GM19193 (cell line): ENCODE data around the gene FBXO45.

ENCODE experiments used
- POLR2A ChIP-seq: IDR thresholded peaks from 4 replicates; pipeline ENCODE4 v1.6.1; 2011; ENCODE audit not compliant: insufficient read depth, insufficient read length; ENCODE audit errors: extremely low read depth

Gene FBXO45

GRCh38 chr3:196609343-196609775, 40.9 kb downstream of the FBXO45 start:
- TF ChIP-seq POLR2A, result no peak

GRCh38 chr3:196609805-196610515, 41.5 kb downstream of the FBXO45 start:
- TF ChIP-seq POLR2A, result no peak

GRCh38 chr3:196611761-196612483, 43.5 kb downstream of the FBXO45 start:
- no peak for TF ChIP-seq POLR2A

GRCh38 chr3:196617256-196617655, 48.8 kb downstream of the FBXO45 start:
- no peak for TF ChIP-seq POLR2A

- no peak for TF ChIP-seq POLR2A
These were observed 50.8 kb downstream of the FBXO45 start for GRCh38 chr3:196619223-196619622.

GRCh38 chr3:196620161-196620604, 51.7 kb downstream of the FBXO45 start:
- peak; percentile 35 for TF ChIP-seq POLR2A

GRCh38 chr3:196620684-196621083, 52.2 kb downstream of the FBXO45 start:
- no peak for TF ChIP-seq POLR2A

- no peak for TF ChIP-seq POLR2A
These were observed 53.2 kb downstream of the FBXO45 start for GRCh38 chr3:196621611-196622010.

GRCh38 chr3:196624067-196624790, 55.8 kb downstream of the FBXO45 start:
- no peak for TF ChIP-seq POLR2A

- TF ChIP-seq POLR2A, result no peak
These were observed 56.4 kb downstream of the FBXO45 start for GRCh38 chr3:196624907-196625306.

GRCh38 chr3:196625331-196625730, 56.9 kb downstream of the FBXO45 start:
- TF ChIP-seq POLR2A, result no peak

- no peak for TF ChIP-seq POLR2A
These were observed 59.4 kb downstream of the FBXO45 start for GRCh38 chr3:196627918-196628231.

- no peak for TF ChIP-seq POLR2A
These were observed 60.8 kb downstream of the FBXO45 start for GRCh38 chr3:196629228-196629627.

- no peak for TF ChIP-seq POLR2A
These were observed 63.2 kb downstream of the FBXO45 start for GRCh38 chr3:196631682-196632045.

- peak; percentile 81 for TF ChIP-seq POLR2A
These were observed 63.7 kb downstream of the FBXO45 start for GRCh38 chr3:196632046-196632751.

GRCh38 chr3:196633555-196634151, 65.2 kb downstream of the FBXO45 start:
- peak; percentile 59 for TF ChIP-seq POLR2A

GRCh38 chr3:196634224-196634623, 65.8 kb downstream of the FBXO45 start:
- no peak for TF ChIP-seq POLR2A
